HG02763 (cell line): ENCODE measurements around the gene RSAD1.

Source experiments
- ATAC-seq: cut with Tn5 transposase; IDR thresholded peaks from one replicate; pipeline ENCODE4 v1.9.1; 2021; ENCODE audit warnings: mild to moderate bottlenecking, moderate library complexity; ENCODE audit not compliant: unreplicated experiment

Gene RSAD1

DNA sequence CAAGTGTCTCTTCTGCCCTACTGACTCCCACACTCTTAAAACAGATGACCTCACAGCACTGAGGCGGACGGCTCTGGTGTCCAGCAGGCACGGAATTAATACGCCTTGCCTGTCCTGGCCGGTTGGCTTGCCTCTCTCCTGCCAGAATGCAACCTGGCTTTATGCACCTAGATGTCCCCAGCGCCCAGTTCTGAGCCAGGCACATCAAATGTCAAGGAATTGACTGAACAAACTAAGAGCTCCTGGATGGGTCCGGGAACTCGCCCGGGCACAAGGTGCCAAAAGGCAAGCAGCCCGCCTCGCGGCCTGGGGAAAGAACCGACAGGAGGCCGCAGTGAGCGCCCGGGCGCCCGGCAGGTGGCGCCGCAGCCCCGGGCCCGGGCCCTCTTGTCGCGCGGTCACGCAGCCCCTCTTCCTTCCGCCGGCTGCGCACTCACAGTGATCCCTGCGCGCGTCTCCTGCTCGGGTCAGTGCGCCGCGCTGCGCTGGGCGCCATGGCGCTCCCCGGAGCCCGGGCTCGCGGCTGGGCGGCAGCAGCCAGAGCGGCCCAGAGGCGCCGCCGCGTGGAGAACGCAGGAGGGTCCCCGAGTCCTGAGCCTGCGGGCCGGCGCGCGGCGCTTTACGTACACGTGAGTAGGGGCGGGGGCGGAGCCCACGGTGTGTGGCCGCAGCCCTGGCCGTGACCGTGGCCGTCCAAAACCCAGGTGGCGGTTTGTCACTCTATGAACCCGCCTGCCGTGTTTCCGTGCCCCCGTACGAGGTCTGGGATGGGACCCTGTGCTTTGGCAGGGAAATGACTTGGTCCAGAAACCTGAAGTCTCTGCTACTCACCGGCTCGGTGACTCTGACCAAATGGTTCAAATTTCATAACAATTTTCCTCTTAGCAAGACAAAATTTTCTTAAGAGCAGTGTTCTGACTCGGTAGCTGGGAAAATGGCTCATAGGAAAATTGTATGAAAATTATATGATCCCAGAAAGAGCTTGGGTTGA lies at the start of gene RSAD1:
Gene RSAD1 (plus strand): TSS at position 470 of the 991 bp plus-strand sequence. CDS start 25 bp downstream, at position 495.
- ATAC-seq = peak; percentile 90

DNA sequence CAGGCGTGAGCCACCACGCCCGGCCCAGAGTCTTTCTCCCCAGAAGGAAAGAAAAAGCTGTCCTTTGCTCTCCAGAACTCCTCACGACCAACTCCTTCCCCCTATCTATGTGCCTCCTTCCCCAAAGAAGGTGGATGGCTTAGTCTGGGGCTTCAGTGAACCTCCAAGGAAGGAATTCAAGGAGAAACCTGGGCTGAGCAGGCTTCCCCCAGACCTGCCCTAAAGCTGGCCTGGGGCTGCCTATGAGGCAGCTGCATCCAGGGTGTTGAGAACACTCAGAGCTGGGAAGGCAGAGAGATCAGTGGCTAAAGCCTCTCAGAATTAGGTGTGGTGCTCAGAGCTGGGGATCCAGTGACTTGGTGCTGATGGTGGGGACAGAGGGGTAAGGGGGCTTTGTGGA lies 48.9 kb upstream of the RSAD1 start:
- ATAC-seq = no peak

DNA sequence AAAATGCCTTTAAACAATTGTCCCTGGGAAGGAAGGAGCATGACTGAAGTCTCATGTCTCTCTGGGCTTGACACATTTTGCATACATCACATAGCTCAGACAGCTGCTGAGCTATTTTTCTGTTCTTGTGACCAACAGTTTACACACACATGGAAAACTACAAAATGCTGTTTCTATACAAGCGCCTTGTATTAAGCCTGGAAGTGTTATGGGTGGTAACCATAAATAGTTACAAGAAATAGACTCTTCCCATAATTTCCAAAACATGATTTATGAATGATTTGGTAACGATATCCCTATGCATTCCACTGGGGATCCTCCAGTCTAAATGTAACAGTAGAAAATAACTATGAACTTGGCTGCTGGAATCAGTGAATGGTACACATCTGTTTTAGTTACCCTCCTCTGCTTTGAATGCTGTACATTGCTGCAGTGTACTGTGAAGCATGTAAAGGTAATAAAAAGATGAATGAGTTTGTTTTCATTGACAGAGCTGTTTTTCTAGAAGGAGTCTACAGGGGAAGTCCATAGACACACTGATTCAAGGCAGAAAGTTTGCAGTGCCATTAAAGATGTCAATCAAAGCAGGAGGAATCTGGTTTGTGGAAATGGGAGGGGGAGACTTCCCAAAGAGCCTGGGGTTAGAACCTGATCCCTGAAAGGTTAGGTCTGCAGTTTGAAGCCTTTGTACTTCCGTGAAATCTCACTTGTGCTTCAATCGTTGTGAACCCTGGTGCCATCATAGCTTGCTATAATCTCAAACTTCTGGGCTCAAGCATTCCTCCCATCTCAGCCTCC lies 47.6 kb upstream of the RSAD1 start:
- no peak for ATAC-seq

DNA sequence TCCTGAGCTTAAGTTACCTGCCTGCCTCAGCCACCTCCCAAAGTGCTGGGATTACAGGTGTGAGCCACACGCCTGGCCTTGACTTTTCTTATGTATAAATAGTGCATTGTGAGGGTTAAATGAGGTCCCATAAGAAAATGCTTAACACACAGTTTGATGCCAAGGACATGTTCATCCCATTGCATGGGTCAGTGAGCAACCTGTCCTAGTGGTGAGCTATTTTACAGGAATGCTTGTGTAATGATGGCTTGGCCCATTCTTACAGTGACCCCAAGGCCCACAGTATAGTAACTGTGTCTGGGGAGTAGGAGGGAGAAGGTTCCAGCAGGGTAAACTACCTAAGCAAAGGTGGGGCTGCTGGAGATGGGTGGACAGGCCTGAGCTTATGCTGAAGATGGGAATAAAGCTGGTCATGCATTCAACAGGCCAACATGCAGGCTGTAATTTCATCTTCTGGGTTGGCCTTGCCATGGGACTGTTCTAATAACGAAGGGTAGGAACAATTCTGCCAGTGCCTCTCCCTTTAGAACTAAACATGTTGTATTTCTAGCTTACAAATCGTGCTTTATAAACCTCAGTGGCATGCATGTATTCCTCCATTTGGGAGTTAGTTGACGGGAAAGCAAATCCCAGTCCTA lies 46.4 kb upstream of the RSAD1 start:
- no peak for ATAC-seq

DNA sequence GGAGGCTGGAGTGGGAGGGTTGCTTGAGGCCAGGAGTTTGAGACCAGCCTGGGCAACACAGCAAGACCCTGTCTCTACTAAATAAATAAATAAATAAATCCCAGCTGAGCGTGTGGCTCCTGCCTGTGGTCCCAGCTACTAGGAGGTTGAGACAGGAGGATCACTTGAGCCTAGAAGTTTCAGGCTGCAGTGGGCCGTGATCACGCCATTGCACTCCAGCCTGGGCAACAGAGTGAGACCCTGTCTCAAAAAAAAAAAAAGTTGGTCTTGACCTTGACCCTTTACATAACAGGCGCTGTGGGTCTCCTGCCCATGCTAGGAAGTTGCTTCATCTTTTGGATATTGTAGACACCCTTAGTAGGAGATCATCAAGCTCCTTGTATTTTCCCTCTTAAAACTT lies 41.3 kb upstream of the RSAD1 start:
- no peak for ATAC-seq

DNA sequence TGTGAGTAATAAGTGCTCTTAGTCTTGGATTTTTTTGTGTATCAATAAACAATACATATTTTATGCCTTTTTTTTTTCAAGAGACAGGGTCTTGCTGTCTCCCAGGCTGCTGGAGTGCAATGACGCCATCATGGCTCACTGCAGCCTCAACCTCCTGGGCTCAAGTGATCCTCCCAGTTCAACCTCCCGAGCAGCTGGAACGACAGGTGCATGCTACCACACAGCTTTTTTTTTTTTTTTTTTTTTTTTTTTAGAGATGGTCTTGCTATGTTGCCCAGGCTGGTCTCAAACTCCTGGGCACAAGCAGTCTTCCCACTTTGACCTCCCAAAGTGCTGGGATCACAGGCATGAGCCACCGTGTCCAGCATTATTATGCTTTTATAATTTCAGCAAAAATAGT lies 39.7 kb upstream of the RSAD1 start:
- ATAC-seq = no peak

DNA sequence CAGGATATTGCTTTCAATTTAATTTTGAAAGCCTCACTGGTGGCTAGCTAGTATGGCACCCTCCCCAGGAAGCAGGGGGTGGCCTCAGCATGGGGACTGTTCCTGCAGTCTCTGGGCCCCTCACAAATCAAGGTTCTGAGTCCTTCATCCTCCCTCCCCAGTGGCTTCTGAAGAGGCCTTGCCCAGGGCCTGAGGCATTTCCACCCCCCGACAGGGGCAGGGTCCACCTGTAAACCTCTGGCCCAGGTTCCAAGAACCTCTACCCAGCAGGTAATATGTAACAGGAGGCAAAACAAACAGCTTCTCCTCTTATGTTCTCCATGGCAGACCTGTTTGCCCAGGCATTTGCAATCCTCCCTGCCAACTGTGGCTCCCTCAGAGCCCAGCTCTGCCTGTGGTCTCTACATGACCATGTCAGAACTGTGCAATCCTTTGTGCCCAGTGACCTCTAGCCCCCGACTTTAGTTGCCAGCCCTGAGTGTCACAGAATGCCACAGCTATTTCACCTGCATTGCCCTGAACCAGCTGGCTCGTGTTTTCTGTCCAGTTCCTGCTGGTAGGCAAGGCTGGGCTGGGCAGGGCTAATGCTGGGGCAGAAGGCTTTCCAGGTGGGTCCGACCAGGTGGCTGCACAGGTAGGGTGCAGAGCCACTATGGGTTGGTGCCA lies 38.4 kb upstream of the RSAD1 start:
- no peak for ATAC-seq

DNA sequence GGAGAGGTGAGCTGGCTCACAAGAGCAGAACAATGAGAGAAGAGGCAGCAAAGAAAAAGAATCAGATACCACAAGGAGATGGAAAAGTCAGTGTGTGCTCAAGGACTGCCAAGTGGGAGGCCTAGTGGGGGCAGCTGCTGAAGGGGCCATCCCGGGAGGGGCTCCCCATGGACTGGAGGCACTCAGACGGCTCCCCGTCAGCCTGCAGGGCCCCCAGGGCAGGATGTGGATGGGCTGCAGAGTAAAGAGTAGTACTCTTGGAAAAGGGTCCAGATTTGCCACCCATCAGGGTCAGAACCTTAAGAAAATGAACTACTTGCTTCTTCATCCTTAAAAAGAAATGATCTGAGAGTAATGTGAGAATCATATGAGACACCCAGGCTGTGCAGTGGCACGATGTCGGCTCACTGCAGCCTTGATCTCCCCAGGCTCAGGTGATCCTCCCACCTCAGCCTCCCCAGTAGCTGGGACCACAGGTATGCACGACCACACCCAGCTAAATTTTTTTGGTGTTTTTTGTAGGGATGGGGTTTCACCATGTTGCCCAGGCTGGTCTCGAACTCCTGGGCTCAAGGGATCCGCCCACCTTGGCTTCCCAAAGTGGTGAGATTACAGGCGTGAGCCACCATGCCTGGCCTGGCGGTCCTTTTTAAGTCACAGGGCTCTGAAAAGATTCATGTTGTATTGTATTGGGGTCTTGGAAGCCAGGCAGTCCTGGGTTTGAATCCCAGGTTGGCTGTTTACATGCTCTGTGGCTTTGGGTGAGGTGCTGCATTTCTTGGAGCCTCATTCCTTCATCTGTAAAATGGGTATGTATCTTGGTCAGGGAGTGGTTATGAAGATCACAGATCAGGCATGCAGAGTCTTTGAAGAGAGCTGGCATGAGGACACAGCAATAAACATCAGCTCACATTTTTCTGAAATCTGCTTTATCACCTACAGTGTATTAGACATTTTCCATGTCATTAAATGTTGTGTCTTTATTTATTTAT lies 37.5 kb upstream of the RSAD1 start:
- ATAC-seq = no peak

DNA sequence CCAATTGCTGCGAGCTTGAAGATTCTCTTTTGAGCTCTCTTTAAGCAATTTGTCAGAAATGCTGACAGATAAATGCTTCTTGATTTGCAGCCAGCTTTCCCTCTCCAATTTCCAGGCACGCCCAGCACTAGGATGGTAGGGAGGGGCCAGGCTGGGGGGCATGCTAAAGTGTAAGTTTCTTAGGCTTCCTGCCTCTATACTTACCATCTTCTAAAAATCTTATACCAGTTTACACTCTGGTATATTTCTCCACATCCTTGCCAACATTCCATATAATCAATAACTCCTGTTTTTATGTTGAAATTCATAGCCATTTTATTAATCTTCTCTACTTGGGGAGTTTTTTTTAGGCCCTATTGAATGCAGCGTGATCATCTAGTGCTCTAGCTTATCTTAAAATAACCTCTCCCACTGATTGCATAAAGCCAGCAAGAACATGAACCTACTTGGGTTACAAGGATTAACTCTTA lies 35.1 kb upstream of the RSAD1 start:
- no peak for ATAC-seq

DNA sequence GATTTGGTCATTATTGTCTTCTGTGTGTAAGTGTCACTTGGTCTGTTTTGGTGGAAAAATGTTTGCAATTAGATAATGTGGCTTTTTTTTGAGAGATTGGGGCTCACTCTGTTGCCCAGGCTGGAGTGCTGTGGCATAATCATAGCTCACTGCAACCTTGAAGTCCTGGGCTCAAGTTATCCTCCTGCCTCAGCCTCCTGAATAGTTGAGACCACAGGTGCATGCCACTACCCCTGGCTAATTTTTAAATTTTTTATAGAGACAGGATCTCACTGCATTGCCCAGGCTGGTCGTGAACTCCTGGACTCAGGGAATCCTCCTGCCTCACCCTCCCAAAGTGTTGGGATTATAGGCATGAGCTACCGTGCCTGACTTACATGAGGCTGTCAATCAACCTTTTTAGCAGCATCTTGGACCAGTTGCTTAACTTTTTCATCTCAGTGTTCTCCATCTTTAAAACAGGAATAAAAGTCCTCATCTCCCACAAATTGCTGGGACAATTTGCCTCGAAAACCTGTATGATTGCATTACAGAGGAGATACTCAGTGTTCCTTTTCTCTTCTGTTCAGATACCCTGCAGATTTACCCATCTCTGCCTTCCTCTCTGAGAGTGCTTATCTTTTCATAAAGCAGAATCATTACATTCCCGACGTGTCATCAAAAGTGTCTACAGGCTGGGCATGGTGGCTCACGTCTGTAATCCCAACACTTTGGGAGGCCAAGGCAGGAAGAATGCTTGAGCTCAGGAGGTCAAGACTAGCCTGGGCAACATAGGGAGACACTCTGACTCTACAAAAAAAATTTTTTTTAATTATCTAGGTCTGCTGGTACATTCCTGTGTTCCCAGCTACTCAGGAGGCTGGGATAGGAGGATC lies 33.6 kb upstream of the RSAD1 start:
- ATAC-seq = no peak

DNA sequence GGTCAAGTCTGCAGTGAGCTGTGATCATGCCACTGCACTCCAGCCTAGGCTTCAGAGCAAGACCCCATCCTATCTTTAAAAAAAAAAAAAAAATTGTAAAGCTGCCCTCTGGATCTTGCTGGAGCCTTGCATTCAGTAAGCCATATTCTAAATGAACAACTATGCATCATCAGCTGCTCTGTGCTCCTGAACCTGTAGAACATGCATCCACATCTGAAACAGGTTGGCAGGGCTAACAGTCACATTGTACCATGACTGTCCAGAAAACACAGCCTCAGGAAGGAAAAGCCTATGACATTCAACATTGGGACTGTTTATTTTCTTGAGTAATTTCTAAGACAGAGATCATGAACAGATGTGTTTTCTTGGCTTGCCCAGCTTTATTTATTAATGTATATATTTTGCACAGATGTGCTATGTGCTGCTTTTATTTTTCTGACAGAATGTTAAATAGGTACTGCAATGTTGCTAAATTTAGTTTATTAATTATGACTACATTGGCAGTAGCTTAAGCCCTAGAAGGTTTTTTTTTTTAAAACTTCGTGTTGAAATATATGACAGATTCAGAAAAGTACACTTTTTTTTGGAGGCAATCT lies 32.8 kb upstream of the RSAD1 start:
- no peak for ATAC-seq

DNA sequence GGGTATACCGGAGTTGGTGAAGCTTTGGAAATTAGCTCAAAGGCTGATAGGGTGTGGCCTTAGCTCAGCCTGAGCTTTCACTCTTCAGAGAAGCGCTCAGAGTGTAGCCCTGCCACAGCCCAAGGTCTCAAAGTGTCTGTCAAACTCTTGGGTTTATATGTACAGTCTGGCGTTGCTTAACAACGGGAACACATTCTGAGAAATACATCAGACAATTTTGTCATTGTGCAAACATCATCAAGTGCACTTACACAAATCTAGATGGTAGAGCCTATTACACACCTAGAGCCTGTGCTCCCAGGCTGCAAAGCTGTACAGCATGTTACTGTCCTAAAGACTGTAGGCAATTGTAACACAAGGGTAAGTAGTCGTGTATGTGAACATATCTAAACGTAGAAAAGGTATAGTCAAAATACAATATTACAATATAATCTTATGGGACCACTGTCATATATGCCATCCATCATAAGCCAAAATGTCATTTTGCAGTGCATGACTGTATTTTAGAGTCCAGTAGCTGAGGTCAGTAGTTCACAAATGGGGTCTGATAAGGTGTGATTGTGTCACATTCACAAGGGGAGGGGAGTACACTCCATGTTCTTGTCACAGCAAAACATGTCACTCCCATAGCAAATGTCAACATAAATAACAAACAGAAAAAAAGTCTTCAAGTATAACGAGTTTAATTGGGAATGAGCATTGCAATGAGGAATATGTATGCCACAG lies 30.6 kb upstream of the RSAD1 start:
- no peak for ATAC-seq

DNA sequence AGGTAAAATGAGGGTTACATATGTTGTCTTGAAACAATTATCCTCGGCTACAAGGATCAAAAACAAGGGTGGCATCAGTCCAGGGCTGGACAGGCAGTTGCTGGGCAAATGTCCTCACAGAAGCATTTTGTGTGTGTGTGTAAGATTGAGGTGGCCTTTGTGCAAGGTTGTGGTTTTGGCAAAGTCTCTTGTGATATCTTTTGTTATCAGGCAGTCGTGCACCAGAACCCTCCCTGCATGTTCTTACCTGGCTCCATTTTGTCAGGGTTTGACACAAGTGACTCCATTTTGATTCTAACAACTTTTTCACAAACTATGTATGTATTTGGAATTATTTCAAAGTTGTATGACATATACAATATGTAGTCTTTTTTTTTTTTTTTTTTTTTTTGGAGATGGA lies 30.0 kb upstream of the RSAD1 start:
- no peak for ATAC-seq

DNA sequence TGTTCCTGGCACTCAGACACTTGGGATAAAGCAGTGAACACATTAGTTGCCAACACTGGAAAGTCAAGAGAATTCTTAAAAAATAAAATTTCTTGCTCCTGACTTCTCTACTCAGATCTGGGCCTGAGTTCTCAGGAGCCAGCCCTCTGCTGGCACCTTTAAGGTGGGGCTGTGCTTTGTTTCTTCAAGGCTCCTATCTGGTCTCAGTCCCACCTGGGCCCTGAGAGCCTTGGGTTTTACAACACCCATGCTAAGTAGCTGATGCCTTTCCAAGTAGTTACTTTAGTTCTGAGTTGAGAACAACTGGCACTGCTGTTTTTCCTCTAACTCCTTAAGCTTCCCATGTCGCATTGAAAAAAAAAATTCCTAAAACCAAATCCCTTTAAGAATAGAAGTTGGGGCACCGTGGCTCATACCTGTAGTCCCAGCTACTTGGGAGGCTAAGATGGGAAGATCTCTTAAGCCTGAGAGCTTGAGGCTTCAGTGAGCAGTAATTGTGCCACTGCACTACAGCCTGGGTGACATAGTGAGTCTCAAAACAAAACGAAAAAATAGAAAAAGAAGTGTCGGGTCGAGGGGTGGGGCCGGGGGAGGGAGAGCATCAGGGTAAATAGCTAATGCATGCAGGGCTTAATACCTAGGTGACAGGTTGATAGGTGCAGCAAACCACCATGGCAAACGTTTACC lies 26.6 kb upstream of the RSAD1 start:
- ATAC-seq = no peak

DNA sequence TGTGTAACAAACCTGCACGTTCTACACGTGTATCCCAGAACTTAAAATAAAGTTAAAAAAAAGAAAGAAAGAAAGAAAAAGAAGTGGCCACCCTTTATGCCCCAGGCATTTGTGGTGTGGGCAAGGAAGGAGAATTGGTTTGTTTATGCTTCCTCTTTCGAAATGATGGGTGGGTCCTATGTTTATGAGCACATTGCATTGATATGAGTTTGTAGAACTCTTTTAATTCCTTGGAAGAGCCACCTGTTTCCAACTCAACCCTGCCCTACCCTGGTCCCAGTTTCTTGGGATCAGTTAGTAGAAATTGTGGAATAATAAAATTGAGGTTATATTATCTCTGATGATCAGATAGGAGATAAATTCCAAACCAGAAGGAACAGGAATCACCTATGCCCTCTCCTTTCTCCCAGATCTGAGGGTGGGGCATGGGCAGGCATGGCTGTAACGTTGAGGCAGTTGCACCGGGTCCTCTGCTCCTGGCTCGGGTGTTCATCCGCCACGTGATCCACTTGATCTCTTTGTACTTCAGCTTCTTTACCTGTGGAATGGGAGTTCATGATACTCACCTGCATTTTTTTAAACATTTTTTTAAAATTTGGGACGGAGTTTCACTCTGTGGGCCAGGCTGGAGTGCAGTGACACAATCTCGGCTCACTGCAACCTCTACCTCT lies 25.9 kb upstream of the RSAD1 start:
- no peak for ATAC-seq

DNA sequence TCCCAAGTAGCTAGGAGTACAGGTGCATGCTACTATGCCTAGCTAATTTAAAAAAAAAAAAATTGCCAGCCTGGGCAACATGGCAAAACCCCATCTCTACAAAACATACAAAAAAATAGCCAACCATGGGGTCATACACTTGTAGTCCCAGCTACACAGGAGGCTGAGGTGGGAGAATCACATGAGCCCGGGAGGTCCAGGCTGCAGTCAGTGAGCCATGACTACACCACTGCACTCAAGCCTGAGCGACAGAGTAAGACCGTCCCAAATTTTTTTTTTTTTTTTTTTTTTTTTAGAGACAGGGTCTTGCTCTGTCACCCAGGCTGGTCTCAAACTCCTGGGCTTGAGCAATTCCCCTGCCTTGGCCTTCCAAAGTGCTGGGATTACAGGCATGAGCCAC lies 24.8 kb upstream of the RSAD1 start:
- ATAC-seq = no peak
